Measurements from ENCODE around the gene SYT1.

DNA sequence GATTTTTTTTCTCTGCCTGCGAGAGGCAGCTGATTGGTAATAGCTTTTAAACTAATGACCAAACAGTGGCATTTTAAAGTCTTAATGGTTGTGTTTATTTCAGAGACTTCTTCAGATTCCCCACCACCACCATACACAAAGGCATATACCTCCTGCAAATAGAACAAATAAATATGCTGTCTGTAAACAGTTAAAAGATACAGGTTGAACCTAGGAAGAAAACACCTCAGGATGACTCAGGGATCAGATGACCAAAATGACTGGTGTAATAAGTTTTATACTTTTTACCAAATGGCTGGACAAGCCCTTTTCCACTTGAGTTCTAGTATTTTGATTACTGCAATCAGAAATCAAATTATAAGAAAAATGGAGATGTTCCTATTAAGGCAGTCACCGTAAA is 462.1 kb downstream of the SYT1 start:
- TF ChIP-seq CTCF (IDR thresholded peaks at IDR 0.05 in 2 of 3, conservative IDR thresholded peaks at IDR 0.05 in 1 of 3; ENCODE audit: borderline replicate concordance in 1 of 3, insufficient read depth in 1 of 3, low read depth in 2 of 3, low read length in 2 of 3) (no peak), EZH2 (IDR thresholded peaks at IDR 0.05) (no peak), ZNF274 (IDR thresholded peaks at IDR 0.05; ENCODE audit: low read depth, low read length) (no peak), ZFX (IDR thresholded peaks at IDR 0.05) (no peak), POLR2AphosphoS5 (IDR thresholded peaks at IDR 0.05; ENCODE audit: low read depth, low read length) (no peak)
- TF ChIP-seq, protein P1, sequence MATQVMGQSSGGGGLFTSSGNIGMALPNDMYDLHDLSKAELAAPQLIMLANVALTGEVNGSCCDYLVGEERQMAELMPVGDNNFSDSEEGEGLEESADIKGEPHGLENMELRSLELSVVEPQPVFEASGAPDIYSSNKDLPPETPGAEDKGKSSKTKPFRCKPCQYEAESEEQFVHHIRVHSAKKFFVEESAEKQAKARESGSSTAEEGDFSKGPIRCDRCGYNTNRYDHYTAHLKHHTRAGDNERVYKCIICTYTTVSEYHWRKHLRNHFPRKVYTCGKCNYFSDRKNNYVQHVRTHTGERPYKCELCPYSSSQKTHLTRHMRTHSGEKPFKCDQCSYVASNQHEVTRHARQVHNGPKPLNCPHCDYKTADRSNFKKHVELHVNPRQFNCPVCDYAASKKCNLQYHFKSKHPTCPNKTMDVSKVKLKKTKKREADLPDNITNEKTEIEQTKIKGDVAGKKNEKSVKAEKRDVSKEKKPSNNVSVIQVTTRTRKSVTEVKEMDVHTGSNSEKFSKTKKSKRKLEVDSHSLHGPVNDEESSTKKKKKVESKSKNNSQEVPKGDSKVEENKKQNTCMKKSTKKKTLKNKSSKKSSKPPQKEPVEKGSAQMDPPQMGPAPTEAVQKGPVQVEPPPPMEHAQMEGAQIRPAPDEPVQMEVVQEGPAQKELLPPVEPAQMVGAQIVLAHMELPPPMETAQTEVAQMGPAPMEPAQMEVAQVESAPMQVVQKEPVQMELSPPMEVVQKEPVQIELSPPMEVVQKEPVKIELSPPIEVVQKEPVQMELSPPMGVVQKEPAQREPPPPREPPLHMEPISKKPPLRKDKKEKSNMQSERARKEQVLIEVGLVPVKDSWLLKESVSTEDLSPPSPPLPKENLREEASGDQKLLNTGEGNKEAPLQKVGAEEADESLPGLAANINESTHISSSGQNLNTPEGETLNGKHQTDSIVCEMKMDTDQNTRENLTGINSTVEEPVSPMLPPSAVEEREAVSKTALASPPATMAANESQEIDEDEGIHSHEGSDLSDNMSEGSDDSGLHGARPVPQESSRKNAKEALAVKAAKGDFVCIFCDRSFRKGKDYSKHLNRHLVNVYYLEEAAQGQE (IDR thresholded peaks at IDR 0.05; ENCODE audit: low read depth): no peak
- TF ChIP-seq, protein P2, sequence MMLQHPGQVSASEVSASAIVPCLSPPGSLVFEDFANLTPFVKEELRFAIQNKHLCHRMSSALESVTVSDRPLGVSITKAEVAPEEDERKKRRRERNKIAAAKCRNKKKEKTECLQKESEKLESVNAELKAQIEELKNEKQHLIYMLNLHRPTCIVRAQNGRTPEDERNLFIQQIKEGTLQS (IDR thresholded peaks at IDR 0.05): no peak

Data from HCT116 (cell line).